ENCODE data around the gene PTCD3.

PTCD3 gene

GRCh38 chr2:86147793-86148192 is 41.8 kb downstream of the PTCD3 start:
- no peak for DNase-seq

- no peak for DNase-seq
Observed at GRCh38 chr2:86150502-86150901, 44.5 kb downstream of the PTCD3 start.

- DNase-seq = no peak
Observed at GRCh38 chr2:86157009-86157556, 51.0 kb downstream of the PTCD3 start.

GRCh38 chr2:86158286-86158685 is 52.3 kb downstream of the PTCD3 start:
- no peak for DNase-seq

GRCh38 chr2:86160156-86160952 is 54.3 kb downstream of the PTCD3 start:
- DNase-seq = no peak

- DNase-seq = no peak
Observed at GRCh38 chr2:86170449-86170848, 64.4 kb downstream of the PTCD3 start.

- DNase-seq = no peak
Observed at GRCh38 chr2:86171295-86171694, 65.3 kb downstream of the PTCD3 start.

- DNase-seq = no peak
Observed at GRCh38 chr2:86172610-86173009, 66.6 kb downstream of the PTCD3 start.

GRCh38 chr2:86174445-86174844 is 68.4 kb downstream of the PTCD3 start:
- no peak for DNase-seq

GRCh38 chr2:86175828-86176227 is 69.8 kb downstream of the PTCD3 start:
- DNase-seq = no peak

- no peak for DNase-seq
Observed at GRCh38 chr2:86176597-86176996, 70.6 kb downstream of the PTCD3 start.

GRCh38 chr2:86185517-86186212 is 79.6 kb downstream of the PTCD3 start:
- DNase-seq = no peak

- no peak for DNase-seq
Observed at GRCh38 chr2:86186431-86186830, 80.4 kb downstream of the PTCD3 start.

GRCh38 chr2:86189782-86190416 is 83.9 kb downstream of the PTCD3 start:
- DNase-seq = no peak

Data from NCI-H1436 (cell line).